Pulmonary artery endothelial cell (primary cell): Measurements from ENCODE around the gene OLIG3. TPM values are rescaled to one million over a fixed set of nuclear protein-coding genes. Genes with fewer than 3 reads are reported as not detected.

Experiments used
- DNase-seq: peaks from one replicate; pipeline ENCODE4 v3.0.0-alpha.2; 2011; ENCODE audit warnings: low read depth, low spot score
- total RNA-seq: library from RNA; depleted of rRNA; stranded (reverse); fragments of >200 nt; gene quantifications from 2 replicates; pipeline ENCODE4 v1.2.3, GENCODE V29; 2014

The OLIG3 gene
- total RNA-seq, 1 donor from 2014 or later, result not detected

GRCh38 chr6:137471497-137471896, 22.7 kb downstream of the OLIG3 start:
- no peak for DNase-seq

DNA sequence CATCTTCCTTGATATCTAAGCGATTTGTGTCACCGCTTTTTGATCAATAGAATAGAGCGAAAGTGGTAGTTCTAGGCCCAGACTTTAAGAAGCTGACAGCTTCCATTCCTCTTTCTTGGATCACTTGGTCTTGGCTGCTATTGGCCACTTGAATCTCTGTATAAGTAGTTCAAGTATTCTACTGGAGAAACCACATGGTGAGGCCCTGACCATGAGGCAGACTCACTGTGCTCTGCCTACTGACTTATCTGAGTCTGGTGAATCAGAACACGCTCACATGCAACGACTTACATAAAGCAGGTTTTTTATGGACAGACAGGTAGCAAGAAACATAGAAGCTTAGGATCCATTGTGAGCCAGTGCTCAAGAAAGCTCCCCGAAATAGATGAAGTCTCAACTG, 27.0 kb downstream of the OLIG3 start:
- DNase-seq, result no peak

DNA sequence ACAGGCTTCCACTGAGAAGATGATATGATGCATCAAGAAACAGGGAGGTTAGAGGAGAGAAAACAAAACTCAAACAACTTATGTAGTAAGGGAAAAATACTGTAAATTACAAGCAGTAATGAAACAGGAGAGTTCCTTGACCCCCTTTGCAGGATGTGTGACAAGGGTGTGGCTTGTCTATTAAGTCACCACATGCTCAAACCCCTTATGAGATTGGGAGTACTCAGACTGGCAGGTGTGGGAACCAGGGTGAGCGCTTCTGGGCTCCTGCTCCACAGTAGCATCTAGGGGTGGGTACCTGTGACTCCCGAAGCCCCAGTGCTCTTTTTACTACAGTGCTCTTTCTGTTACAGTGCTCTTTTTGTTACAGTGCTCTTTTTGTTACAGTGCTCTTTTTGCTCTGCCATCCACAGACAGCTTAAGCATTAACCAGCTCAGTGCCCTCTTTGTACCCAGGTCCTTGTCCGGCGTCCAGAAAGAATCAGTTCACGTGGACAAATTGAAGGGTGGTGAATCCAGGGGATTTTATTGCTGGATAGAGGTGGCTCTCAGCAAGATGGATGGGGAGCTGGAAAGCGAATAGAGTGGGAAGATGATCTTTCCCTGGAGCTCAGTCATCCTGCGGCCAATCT, 28.7 kb downstream of the OLIG3 start:
- DNase-seq, result no peak

DNA sequence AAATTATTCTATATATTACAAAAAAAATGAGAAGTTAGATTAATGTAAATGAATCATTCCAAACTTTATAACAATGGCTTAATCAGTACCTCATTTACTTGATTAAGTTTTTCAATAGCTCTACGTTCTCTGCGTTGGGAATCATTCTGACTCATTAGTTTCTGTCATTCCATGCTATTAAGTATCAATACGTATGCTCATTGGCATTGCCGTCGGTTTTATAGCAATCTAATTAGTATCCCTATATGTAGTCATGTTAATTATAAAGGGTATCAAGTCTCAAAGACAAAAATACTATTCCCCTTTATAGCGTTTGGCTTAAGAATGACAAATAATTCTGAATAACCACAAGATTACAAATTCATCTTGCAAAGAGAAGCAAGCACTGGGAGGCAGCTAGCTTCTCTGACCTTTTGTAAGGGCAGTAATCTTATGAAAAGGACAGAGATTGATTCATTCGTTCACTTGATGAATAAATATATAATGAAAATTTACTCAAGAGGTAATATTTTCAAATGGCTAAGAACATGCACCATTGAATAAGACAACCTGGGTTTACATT, 41.8 kb downstream of the OLIG3 start:
- DNase-seq, result no peak

- no peak for DNase-seq
These were observed 50.3 kb downstream of the OLIG3 start for GRCh38 chr6:137443901-137444300.
